Activated naive CD4-positive, alpha-beta T cell treated with anti-CD3 and anti-CD28 coated beads, Interleukin-2, amount 10 ng/mL, durations not matched to agents 7 days and 5 days (primary cell): Measurements from ENCODE around the gene CDH23.

Source experiments
- CTCF ChIA-PET: fragments of 350-600 bp; sonication (Branson Sonifier 250); formaldehyde crosslinking; loops from one replicate; lab custom pipeline; 2021; ENCODE audit warnings: antibody characterized with exemption; lab: Charles Lee
- DNase-seq: peaks from one replicate; pipeline ENCODE4 v3.0.0-alpha.2; 2020
- H3K27ac Mint-ChIP-seq: one replicate; pipeline ENCODE4 v1.8.0; 2021; ENCODE audit warnings: mild to moderate bottlenecking, moderate library complexity, mixed read lengths
- H3K27me3 Mint-ChIP-seq: one replicate; pipeline ENCODE4 v1.8.0; 2021; ENCODE audit warnings: mild to moderate bottlenecking, mixed read lengths
- H3K36me3 Mint-ChIP-seq: one replicate; pipeline ENCODE4 v1.8.0; 2021; ENCODE audit warnings: mixed read lengths
- H3K4me1 Mint-ChIP-seq: one replicate; pipeline ENCODE4 v1.8.0; 2021; ENCODE audit warnings: mixed read lengths
- H3K4me3 Mint-ChIP-seq: one replicate; pipeline ENCODE4 v1.8.0; 2021; ENCODE audit warnings: mild to moderate bottlenecking, moderate library complexity, mixed read lengths
- H3K9me3 Mint-ChIP-seq: one replicate; pipeline ENCODE4 v1.8.0; 2021; ENCODE audit warnings: mixed read lengths

CDH23 gene

DNA sequence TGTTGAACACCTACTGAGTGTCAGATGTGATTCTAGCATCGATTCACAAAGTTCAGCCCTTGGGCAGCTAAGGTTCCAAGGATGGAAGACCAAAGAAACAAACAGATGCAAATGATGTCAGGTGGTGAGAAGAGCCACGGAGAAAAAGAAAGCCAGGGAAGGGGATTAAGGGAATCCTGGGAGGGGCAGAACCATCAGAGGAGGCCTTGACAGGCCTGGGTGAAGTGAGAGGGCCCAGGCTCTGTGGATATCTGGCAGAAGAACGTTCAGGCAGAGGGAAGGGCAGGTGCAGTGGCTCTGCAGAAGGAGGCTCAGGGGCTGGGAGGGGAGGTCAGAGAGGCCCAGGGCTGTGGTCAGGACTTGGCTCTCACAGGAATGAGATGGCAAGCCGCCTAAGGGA lies 232.4 kb downstream of the CDH23 start:
- Mint-ChIP-seq H3K36me3 (no peaks in the 10 kb centered on the region), H3K27ac (no peak overlapping the region), H3K9me3 (no peaks in the 10 kb centered on the region), H3K27me3 (peaks cover 38% of the 10 kb centered on the region), H3K4me3 (no peak overlapping the region), H3K4me1 (no peaks in the 10 kb centered on the region)
- CTCF ChIA-PET: interaction anchor here (0.9 kb wide), 1 partner anchor 59 kb away, joined by 3 read pairs; no protein-coding TSS in a partner anchor
- no peak for DNase-seq

DNA sequence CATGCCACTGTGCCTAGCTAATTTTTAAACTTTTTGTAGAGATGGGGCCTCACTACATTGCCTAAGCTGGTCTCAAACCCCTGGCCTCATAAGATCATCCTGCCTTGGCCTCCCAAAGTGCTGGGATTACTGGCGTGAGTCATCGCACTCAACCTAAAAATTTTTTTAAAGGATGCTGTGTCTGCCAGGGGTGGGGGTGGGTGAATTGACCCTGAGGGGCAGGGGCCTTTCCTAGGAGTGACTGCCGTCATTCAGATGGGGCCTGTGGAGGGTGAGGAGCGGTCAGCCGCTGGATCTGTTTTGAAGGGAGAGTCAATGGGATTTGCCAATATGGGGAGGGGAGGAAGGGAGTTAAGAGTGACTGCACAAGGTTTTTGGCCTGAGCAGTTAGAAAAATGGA lies 233.4 kb downstream of the CDH23 start:
- Mint-ChIP-seq H3K4me3 (no peak overlapping the region), H3K27me3 (peaks cover 48% of the 10 kb centered on the region), H3K36me3 (no peaks in the 10 kb centered on the region), H3K4me1 (no peaks in the 10 kb centered on the region), H3K27ac (no peak overlapping the region), H3K9me3 (no peaks in the 10 kb centered on the region)
- DNase-seq: no peak
- CTCF ChIA-PET: interaction anchor here (0.9 to 1.0 kb wide), 2 partner anchors 21 to 60 kb away, joined by 3 to 4 read pairs; no protein-coding TSS in a partner anchor

- no peaks in the 10 kb centered on the region for H3K36me3 Mint-ChIP-seq
- no peaks in the 10 kb centered on the region for H3K4me1 Mint-ChIP-seq
- H3K27me3 Mint-ChIP-seq: peaks cover 59% of the 10 kb centered on the region
- CTCF ChIA-PET: interaction anchor here (1.0 kb wide), 1 partner anchor 22 kb away, joined by 4 read pairs; no protein-coding TSS in a partner anchor
- no peak overlapping the region for H3K4me3 Mint-ChIP-seq
- no peaks in the 10 kb centered on the region for H3K9me3 Mint-ChIP-seq
- H3K27ac Mint-ChIP-seq: no peak overlapping the region
- DNase-seq: no peak
Measured at GRCh38 chr10:71631007-71631861, 234.5 kb downstream of the CDH23 start.

GRCh38 chr10:71632200-71632820 lies 235.6 kb downstream of the CDH23 start:
- Mint-ChIP-seq H3K36me3 (no peaks in the 10 kb centered on the region), H3K4me3 (no peak overlapping the region), H3K27me3 (peaks cover 55% of the 10 kb centered on the region), H3K27ac (no peak overlapping the region), H3K9me3 (no peaks in the 10 kb centered on the region), H3K4me1 (no peaks in the 10 kb centered on the region)
- CTCF ChIA-PET: no interaction called here
- DNase-seq: no peak

GRCh38 chr10:71632896-71633600 lies 236.3 kb downstream of the CDH23 start:
- CTCF ChIA-PET: no interaction called here
- H3K4me3 Mint-ChIP-seq: no peak overlapping the region
- H3K27ac Mint-ChIP-seq: no peak overlapping the region
- peaks cover 4% of the 10 kb centered on the region for H3K4me1 Mint-ChIP-seq
- no peaks in the 10 kb centered on the region for H3K36me3 Mint-ChIP-seq
- no peaks in the 10 kb centered on the region for H3K9me3 Mint-ChIP-seq
- peaks cover 56% of the 10 kb centered on the region for H3K27me3 Mint-ChIP-seq
- DNase-seq: no peak

DNA sequence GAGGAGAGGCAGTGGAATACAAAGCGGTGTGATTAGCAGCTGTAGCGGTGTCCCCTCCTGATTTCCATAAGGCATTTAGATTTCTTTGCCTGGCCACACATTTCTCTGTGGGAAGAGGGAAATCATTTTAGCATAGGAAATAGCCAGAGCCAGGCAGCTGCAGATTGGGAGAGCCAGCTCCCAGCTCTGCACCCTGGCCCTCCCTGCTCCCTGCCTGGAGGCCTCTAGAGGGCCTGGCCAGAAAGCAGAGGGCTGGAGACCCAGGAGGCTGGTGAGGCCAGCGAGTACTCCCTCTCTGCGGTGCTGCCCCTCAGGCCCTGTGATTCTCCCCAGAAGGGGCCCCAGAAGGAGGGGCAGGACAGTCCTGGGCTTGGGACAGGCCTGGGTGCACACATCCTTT lies 237.2 kb downstream of the CDH23 start:
- CTCF ChIA-PET: interaction anchor here (1.3 kb wide), 1 partner anchor 12 kb away, joined by 3 read pairs; no protein-coding TSS in a partner anchor
- no peak overlapping the region for H3K4me3 Mint-ChIP-seq
- H3K27ac Mint-ChIP-seq: no peak overlapping the region
- peaks cover 62% of the 10 kb centered on the region for H3K27me3 Mint-ChIP-seq
- H3K36me3 Mint-ChIP-seq: no peaks in the 10 kb centered on the region
- H3K9me3 Mint-ChIP-seq: no peaks in the 10 kb centered on the region
- no peak for DNase-seq
- peaks cover 8% of the 10 kb centered on the region for H3K4me1 Mint-ChIP-seq

- Mint-ChIP-seq H3K4me1 (peaks cover 8% of the 10 kb centered on the region), H3K9me3 (no peaks in the 10 kb centered on the region), H3K4me3 (no peak overlapping the region), H3K27ac (no peak overlapping the region), H3K27me3 (peaks cover 60% of the 10 kb centered on the region), H3K36me3 (no peaks in the 10 kb centered on the region)
- no peak for DNase-seq
- CTCF ChIA-PET: interaction anchor here (1.3 kb wide), 1 partner anchor 11 kb away, joined by 3 read pairs; no protein-coding TSS in a partner anchor
Measured at GRCh38 chr10:71634531-71635164, 237.9 kb downstream of the CDH23 start.

DNA sequence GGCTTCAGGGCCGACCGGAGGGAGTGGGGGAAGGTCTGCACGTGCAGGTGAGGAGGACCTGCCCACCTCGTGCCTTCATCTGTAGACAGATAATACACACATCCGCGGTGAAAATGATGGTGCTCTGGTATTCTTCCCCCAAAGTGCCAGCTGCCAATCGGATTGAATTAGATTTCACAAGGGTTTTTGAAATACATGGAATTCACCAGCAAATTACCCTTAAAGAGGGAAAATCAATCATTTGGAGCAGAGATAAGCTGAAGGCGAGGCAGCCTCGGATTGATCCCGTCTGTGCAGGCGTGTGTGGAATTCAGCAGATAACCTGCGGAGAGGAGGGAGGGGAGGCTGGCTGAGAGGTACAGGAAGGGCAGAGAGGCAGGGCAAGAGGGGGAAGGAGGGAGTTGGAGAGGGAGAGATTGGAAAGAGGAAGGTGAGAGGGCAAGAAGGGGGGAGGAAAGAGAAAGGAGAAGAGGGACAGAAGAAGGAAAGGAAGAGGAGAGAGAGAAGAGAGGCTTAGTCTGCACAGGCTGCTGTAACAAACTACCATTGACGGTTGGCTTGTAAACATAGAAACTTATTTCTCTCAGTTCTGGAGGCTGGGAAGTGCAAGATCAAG lies 238.6 kb downstream of the CDH23 start:
- Mint-ChIP-seq H3K27me3 (peaks cover 57% of the 10 kb centered on the region), H3K4me1 (peaks cover 8% of the 10 kb centered on the region), H3K36me3 (no peaks in the 10 kb centered on the region), H3K9me3 (no peaks in the 10 kb centered on the region), H3K4me3 (no peak overlapping the region), H3K27ac (no peak overlapping the region)
- DNase-seq: no peak
- CTCF ChIA-PET: no interaction called here

- H3K36me3 Mint-ChIP-seq: no peaks in the 10 kb centered on the region
- no peaks in the 10 kb centered on the region for H3K9me3 Mint-ChIP-seq
- no peak overlapping the region for H3K4me3 Mint-ChIP-seq
- CTCF ChIA-PET: no interaction called here
- peaks cover 56% of the 10 kb centered on the region for H3K27me3 Mint-ChIP-seq
- H3K27ac Mint-ChIP-seq: no peak overlapping the region
- DNase-seq: no peak
- peaks cover 8% of the 10 kb centered on the region for H3K4me1 Mint-ChIP-seq
Measured at GRCh38 chr10:71635867-71636266, 239.1 kb downstream of the CDH23 start.

DNA sequence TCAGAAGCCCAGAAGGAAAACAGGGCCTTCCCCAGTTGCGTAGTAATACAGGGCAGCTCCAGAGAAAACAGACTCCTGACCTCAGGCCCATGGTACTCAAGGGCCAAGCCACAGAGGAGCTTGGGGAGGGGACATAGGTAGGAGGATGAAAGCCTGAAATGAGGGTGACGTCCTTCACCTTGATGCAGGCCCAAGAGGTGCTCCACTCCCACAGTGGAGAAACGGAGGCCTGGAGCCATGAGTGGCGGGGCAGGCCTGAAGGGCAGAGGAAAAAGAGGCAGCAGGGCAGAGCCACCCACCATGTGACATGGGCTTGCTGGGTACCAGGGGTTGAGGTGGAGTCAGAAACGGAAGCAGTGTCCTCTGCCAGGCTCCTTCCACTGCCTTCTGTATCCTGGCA lies 239.9 kb downstream of the CDH23 start:
- no peak overlapping the region for H3K4me3 Mint-ChIP-seq
- no peak for DNase-seq
- no peaks in the 10 kb centered on the region for H3K9me3 Mint-ChIP-seq
- H3K27me3 Mint-ChIP-seq: peaks cover 56% of the 10 kb centered on the region
- no peak overlapping the region for H3K27ac Mint-ChIP-seq
- peaks cover 8% of the 10 kb centered on the region for H3K4me1 Mint-ChIP-seq
- no peaks in the 10 kb centered on the region for H3K36me3 Mint-ChIP-seq
- CTCF ChIA-PET: interaction anchor here (1.6 kb wide), 1 partner anchor 60 kb away, joined by 4 read pairs; no protein-coding TSS in a partner anchor

DNA sequence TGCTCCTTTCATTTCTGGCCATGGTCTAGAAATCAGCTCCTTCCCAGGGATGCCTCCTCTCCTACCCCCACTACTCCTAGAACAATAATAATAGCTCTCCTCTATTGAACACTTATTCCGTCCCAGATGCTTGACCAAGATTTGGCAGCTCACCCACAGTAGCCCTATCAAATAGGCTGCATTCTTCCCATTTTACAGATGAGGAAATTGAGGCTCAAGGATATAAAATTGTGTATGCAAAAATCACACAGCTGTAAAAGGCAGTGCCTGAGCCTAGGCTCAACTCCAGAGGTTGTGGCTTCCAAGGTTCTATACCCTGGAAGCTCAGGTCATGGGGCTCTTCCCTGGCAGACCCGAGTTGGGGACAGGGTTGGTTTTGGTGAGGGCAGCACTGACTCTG lies 240.6 kb downstream of the CDH23 start:
- Mint-ChIP-seq H3K9me3 (no peaks in the 10 kb centered on the region), H3K4me1 (peaks cover 8% of the 10 kb centered on the region), H3K4me3 (no peak overlapping the region), H3K27me3 (peaks cover 54% of the 10 kb centered on the region), H3K27ac (no peak overlapping the region), H3K36me3 (no peaks in the 10 kb centered on the region)
- CTCF ChIA-PET: interaction anchor here (1.6 kb wide), 1 partner anchor 60 kb away, joined by 4 read pairs; no protein-coding TSS in a partner anchor
- DNase-seq: no peak

DNA sequence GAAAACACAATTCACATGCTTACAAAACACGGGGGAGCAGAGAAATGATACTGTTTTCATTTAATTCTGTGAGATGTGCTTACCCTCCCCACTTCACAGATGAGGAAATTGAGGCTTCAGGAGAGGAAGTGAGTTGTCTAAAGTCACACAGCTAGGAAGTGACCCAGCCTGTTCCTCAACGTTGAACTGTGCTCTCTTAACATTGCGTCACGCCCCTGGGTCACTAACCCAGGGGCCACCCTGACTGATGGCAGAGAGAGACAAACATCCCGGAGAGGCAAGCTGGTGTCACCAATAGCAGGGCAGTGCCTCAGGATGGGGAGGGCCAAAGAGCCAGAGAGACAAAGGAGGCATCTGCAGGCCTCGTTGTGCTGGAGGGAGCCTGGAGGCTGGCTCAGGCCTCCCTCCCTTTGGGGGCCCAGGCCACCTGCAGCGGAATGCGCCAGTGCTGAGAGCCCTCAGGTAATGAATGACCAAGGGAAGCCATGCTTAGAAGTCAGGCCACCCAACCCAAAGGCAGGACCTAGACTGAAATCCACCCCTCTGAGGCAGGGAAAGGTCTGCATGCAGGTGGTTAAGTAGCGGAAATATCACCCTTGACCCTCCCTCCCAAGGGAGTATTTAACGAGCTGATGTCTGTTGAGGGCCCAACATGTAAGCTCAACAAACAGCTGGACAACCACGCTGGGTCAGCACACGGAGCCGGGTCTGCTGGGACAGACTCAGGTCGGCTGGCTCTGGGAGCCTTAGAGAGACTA lies 241.5 kb downstream of the CDH23 start:
- H3K4me3 Mint-ChIP-seq: no peak overlapping the region
- H3K9me3 Mint-ChIP-seq: no peaks in the 10 kb centered on the region
- DNase-seq: no peak
- H3K4me1 Mint-ChIP-seq: peaks cover 8% of the 10 kb centered on the region
- peaks cover 46% of the 10 kb centered on the region for H3K27me3 Mint-ChIP-seq
- H3K27ac Mint-ChIP-seq: no peak overlapping the region
- H3K36me3 Mint-ChIP-seq: no peaks in the 10 kb centered on the region
- CTCF ChIA-PET: interaction anchor here (1.0 to 1.6 kb wide), 4 partner anchors 15 to 89 kb away, joined by 3 to 4 read pairs (median 3); no protein-coding TSS in a partner anchor
